ENCODE data around the gene TFB2M. TPM values are rescaled to one million over a fixed set of nuclear protein-coding genes. Genes with fewer than 3 reads are reported as not detected.

The TFB2M gene
- total RNA-seq, 1 experiment from 2014 or later = 27.7 TPM

- Mint-ChIP-seq H3K9me3 (no peaks in the 10 kb centered on the region; a peak in 1 of 5 replicates), H3K27me3 (ENCODE audit: low read depth) (no peaks in the 10 kb centered on the region), H3K27ac (no peak overlapping the region; a peak in 1 of 7 replicates), H3K36me3 (ENCODE audit: insufficient read depth in 1 of 3, low read depth in 3 of 3) (peaks cover 22 to 74% (median 39%) of the 10 kb centered on the region in 3 experiments), H3K4me1 (no peaks in the 10 kb centered on the region), H3K4me3 (no peak overlapping the region)
- no peaks in the 10 kb centered on the region for H3K27me3 ChIP-seq (ENCODE audit: insufficient read depth, low read length)
- H2BK20ac ChIP-seq (ENCODE audit: low read depth, low read length, poor library complexity, severe bottlenecking) = no peak overlapping the region
- no peak overlapping the region for H3K14ac ChIP-seq (ENCODE audit: insufficient read depth, low read length)
- H3K18ac ChIP-seq (ENCODE audit: insufficient read length, low read depth, low read length) = no peak overlapping the region
- no peak overlapping the region for H4K91ac ChIP-seq (ENCODE audit: insufficient read length, low read depth, low read length)
- H3K9ac ChIP-seq (ENCODE audit: extremely low read depth, insufficient read length, low read length) = no peak overlapping the region
- no peak overlapping the region for H4K5ac ChIP-seq (ENCODE audit: insufficient read length, low read depth, low read length)
- no peak overlapping the region for H2BK5ac ChIP-seq (ENCODE audit: insufficient read length, low read length)
- no CpG with 5 or more reads among the region's 11 CpGs for WGBS (ENCODE audit: extremely low coverage, insufficient read length, low lambda C conversion rate)
- no peaks in the 10 kb centered on the region for H3K4me1 ChIP-seq (ENCODE audit: insufficient read depth, low read length)
- no peaks in the 10 kb centered on the region for H3K9me3 ChIP-seq (ENCODE audit: control insufficient read depth, low read depth, low read length)
- no peak overlapping the region for H2BK15ac ChIP-seq (ENCODE audit: low read depth, low read length)
- no peak overlapping the region for H3K27ac ChIP-seq (ENCODE audit: insufficient read length, low read depth, low read length)
- no peak overlapping the region for H2AFZ ChIP-seq (ENCODE audit: low read length)
- TF ChIP-seq CTCF (conservative IDR thresholded peaks at IDR 0.05) = no peak
- no peak overlapping the region for H2BK12ac ChIP-seq (ENCODE audit: insufficient read length, low read depth, low read length)
- H3K23me2 ChIP-seq (ENCODE audit: insufficient read length, low read depth, low read length, poor library complexity, severe bottlenecking) = no peaks in the 10 kb centered on the region
- H4K20me1 ChIP-seq (ENCODE audit: control insufficient read depth, insufficient read depth, insufficient read length) = no peaks in the 10 kb centered on the region
- no peak overlapping the region for H3K23ac ChIP-seq (ENCODE audit: insufficient read length, low read depth, low read length)
- H2BK120ac ChIP-seq (ENCODE audit: low read depth, low read length, poor library complexity, severe bottlenecking) = no peak overlapping the region
- H3K79me1 ChIP-seq (ENCODE audit: insufficient read depth, low read depth, low read length, poor library complexity, severe bottlenecking) = peaks cover 3% of the 10 kb centered on the region
- no peak overlapping the region for H3K4me2 ChIP-seq (ENCODE audit: insufficient read depth, insufficient read length, low read length)
- H4K8ac ChIP-seq (replicated peaks; ENCODE audit: insufficient read length, low read depth, low read length) = no peak overlapping the region
- H3T11ph ChIP-seq (ENCODE audit: low read length) = no peak overlapping the region
- H3K56ac ChIP-seq (ENCODE audit: insufficient read length, low read depth, low read length) = no peak overlapping the region
- DNase-seq = no peak
- no peak overlapping the region for H3K4ac ChIP-seq (ENCODE audit: low read depth, low read length)
- no peak overlapping the region for H2AK5ac ChIP-seq (ENCODE audit: insufficient read length, low read length)
- no peaks in the 10 kb centered on the region for H3K79me2 ChIP-seq (ENCODE audit: insufficient read depth, low read length)
These were observed 15.7 kb downstream of the TFB2M start for GRCh38 chr1:246550402-246550801.

All from H9 (cell line).